Smooth muscle cell (in vitro differentiated cells): ENCODE data around the gene SLC9B2. TPM values are rescaled to one million over a fixed set of nuclear protein-coding genes. Genes with fewer than 3 reads are reported as not detected.

Source experiments
- DNase-seq: peaks from one replicate; lab custom pipeline; 2025; ENCODE audit not compliant: unreplicated experiment; lab: John Stamatoyannopoulos, UW
- H2AFZ ChIP-seq: fragments of 200-600 bp; sonication (generic); 2 replicates; pipeline ENCODE4 v1.6.0; 2016; ENCODE audit warnings: antibody characterized with exemption, low read depth, mild to moderate bottlenecking
- H3F3A ChIP-seq: fragments of 200-600 bp; sonication (generic); 2 replicates; pipeline ENCODE4 v1.6.0; 2017; ENCODE audit warnings: antibody characterized with exemption, low read depth
- H3K27ac ChIP-seq: fragments of 200-600 bp; sonication (generic); 2 replicates; pipeline ENCODE4 v1.5.1; 2016; ENCODE audit warnings: low read depth, mild to moderate bottlenecking
- H3K27me3 ChIP-seq: fragments of 200-600 bp; sonication (generic); 2 replicates; pipeline ENCODE4 v1.6.1; 2016; ENCODE audit warnings: low read depth, mild to moderate bottlenecking
- H3K36me3 ChIP-seq: fragments of 200-600 bp; sonication (generic); 2 replicates; pipeline ENCODE4 v1.5.1; 2016; ENCODE audit warnings: low read depth
- H3K4me1 ChIP-seq: fragments of 200-600 bp; sonication (generic); 2 replicates; pipeline ENCODE4 v1.5.1; 2016; ENCODE audit warnings: low read depth
- H3K4me2 ChIP-seq: fragments of 200-600 bp; sonication (generic); 2 replicates; pipeline ENCODE4 v1.6.0; 2016; ENCODE audit warnings: mild to moderate bottlenecking
- H3K4me3 ChIP-seq: fragments of 200-600 bp; sonication (generic); 2 replicates; pipeline ENCODE4 v1.5.1; 2016; ENCODE audit warnings: mild to moderate bottlenecking
- H3K79me2 ChIP-seq: fragments of 200-600 bp; sonication (generic); 2 replicates; pipeline ENCODE4 v1.6.0; 2016; ENCODE audit warnings: low read depth, mild to moderate bottlenecking
- H3K9ac ChIP-seq: fragments of 200-600 bp; sonication (generic); 2 replicates; pipeline ENCODE4 v1.6.0; 2016; ENCODE audit warnings: low read depth
- H3K9me3 ChIP-seq: fragments of 200-600 bp; sonication (generic); replicated peaks from 2 replicates; pipeline ENCODE4 v1.5.1; 2016; ENCODE audit warnings: low read depth
- H4K20me1 ChIP-seq: fragments of 200-600 bp; sonication (generic); 2 replicates; pipeline ENCODE4 v1.6.0; 2016; ENCODE audit warnings: low read depth
- WGBS: methylation state at CpG from one replicate; pipeline ENCODE4 v1.1.7; 2016; ENCODE audit warnings: low lambda C conversion rate; 5-methylcytosine and 5-hydroxymethylcytosine counted together
- polyA plus RNA-seq: library from polyadenylated mRNA; unstranded; fragments of >200 nt; fragmentation: Nextera tagmentation; extraction: Ambion mirVana; gene quantifications from 2 replicates; pipeline ENCODE4 v1.2.1, GENCODE V29; 2016
- total RNA-seq: library from RNA; depleted of rRNA; stranded (reverse); fragments of >200 nt; gene quantifications from 2 replicates; pipeline ENCODE4 v1.2.3, GENCODE V29; 2014
- TF ChIP-seq, protein P1 (sequence below): fragments of 200-600 bp; sonication (generic); IDR thresholded peaks from 2 replicates; pipeline ENCODE4 v1.5.1; 2017; ENCODE audit warnings: borderline replicate concordance, mild to moderate bottlenecking, antibody characterized with exemption; ENCODE audit not compliant: insufficient read depth, poor library complexity, severe bottlenecking

The SLC9B2 gene
- total and polyA plus RNA-seq, 2 experiments from 2014 or later: 4.5 to 11.2 TPM

- Histone ChIP-seq H3F3A (no peaks in the 10 kb centered on the region), H3K9me3 (no peaks in the 10 kb centered on the region), H3K4me1 (no peaks in the 10 kb centered on the region), H3K27me3 (no peaks in the 10 kb centered on the region), H3K79me2 (no peaks in the 10 kb centered on the region), H2AFZ (no peak overlapping the region), H3K4me3 (no peak overlapping the region), H3K9ac (no peak overlapping the region), H3K36me3 (no peaks in the 10 kb centered on the region), H3K4me2 (no peak overlapping the region), H4K20me1 (no peaks in the 10 kb centered on the region), H3K27ac (no peak overlapping the region)
- TF ChIP-seq, protein P1, sequence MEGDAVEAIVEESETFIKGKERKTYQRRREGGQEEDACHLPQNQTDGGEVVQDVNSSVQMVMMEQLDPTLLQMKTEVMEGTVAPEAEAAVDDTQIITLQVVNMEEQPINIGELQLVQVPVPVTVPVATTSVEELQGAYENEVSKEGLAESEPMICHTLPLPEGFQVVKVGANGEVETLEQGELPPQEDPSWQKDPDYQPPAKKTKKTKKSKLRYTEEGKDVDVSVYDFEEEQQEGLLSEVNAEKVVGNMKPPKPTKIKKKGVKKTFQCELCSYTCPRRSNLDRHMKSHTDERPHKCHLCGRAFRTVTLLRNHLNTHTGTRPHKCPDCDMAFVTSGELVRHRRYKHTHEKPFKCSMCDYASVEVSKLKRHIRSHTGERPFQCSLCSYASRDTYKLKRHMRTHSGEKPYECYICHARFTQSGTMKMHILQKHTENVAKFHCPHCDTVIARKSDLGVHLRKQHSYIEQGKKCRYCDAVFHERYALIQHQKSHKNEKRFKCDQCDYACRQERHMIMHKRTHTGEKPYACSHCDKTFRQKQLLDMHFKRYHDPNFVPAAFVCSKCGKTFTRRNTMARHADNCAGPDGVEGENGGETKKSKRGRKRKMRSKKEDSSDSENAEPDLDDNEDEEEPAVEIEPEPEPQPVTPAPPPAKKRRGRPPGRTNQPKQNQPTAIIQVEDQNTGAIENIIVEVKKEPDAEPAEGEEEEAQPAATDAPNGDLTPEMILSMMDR: no peak
- 94% methylated on average over 8 of the region's 8 CpGs for WGBS
- no peak for DNase-seq
Measured at GRCh38 chr4:103018391-103019307, 57.9 kb downstream of the SLC9B2 start.

GRCh38 chr4:103012551-103012950 is 64.0 kb downstream of the SLC9B2 start:
- Histone ChIP-seq H3K9me3 (no peaks in the 10 kb centered on the region), H3K4me3 (no peak overlapping the region), H4K20me1 (no peaks in the 10 kb centered on the region), H3K4me2 (no peak overlapping the region), H3K79me2 (no peaks in the 10 kb centered on the region), H3K27me3 (no peaks in the 10 kb centered on the region), H3K9ac (no peak overlapping the region), H2AFZ (no peak overlapping the region), H3K4me1 (no peaks in the 10 kb centered on the region), H3K27ac (no peak overlapping the region), H3K36me3 (no peaks in the 10 kb centered on the region), H3F3A (no peaks in the 10 kb centered on the region)
- TF ChIP-seq, protein P1: no peak
- DNase-seq: no peak

DNA sequence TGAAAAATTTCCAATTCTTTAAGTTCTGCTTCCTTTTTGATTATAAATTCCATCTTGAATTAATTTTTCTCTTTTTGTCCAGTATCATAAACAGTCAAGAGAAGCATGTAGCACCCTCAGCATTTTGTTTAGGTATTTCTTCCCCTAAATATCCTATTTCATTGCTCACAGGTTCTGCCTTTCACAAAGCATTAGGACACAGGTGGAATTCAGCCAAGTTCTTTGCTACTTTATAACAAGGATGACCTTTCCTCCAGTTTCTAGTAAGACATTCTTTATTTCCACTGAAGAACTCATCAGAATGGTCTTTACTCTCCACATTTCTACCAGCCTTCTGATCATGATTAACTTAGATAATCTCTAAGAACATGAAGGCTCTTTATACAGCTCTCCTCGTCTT is 64.5 kb downstream of the SLC9B2 start:
- Histone ChIP-seq H3F3A (no peaks in the 10 kb centered on the region), H2AFZ (no peak overlapping the region), H3K27me3 (no peaks in the 10 kb centered on the region), H3K4me3 (no peak overlapping the region), H3K9me3 (no peaks in the 10 kb centered on the region), H3K4me2 (no peak overlapping the region), H3K4me1 (no peaks in the 10 kb centered on the region), H3K79me2 (no peaks in the 10 kb centered on the region), H4K20me1 (no peaks in the 10 kb centered on the region), H3K9ac (no peak overlapping the region), H3K27ac (no peak overlapping the region), H3K36me3 (no peaks in the 10 kb centered on the region)
- TF ChIP-seq, protein P1: no peak
- 81% methylated on average over 1 of the region's 1 CpG for WGBS
- DNase-seq: no peak
